A673 (cell line): ENCODE measurements around the gene FGR.

Experiments used
- CTCF ChIP-seq: fragments of 300-800, 200-600 bp; sonication (generic); conservative IDR thresholded peaks from 2 replicates; pipeline ENCODE4 v1.5.1; 2017; ENCODE audit warnings: low read depth, mild to moderate bottlenecking, antibody characterized with exemption, low read length, moderate library complexity, mixed read lengths
- EZH2 ChIP-seq: fragments of 200-600 bp; sonication (generic); IDR thresholded peaks from 2 replicates; pipeline ENCODE4 v1.6.1; 2017; ENCODE audit warnings: borderline replicate concordance, low read depth, mild to moderate bottlenecking, mixed read lengths, antibody characterized with exemption, low read length; ENCODE audit not compliant: poor library complexity, severe bottlenecking

GRCh38 chr1:27570356-27570755 is 64.6 kb downstream of the FGR start:
- TF ChIP-seq EZH2 (no peak), CTCF (no peak)
